Measurements from ENCODE around the gene TRMT13. TPM values are rescaled to one million over a fixed set of nuclear protein-coding genes. Genes with fewer than 3 reads are reported as not detected.

TRMT13 gene
- total RNA-seq, 1 experiment from 2014 or later: 23.3 TPM

DNA sequence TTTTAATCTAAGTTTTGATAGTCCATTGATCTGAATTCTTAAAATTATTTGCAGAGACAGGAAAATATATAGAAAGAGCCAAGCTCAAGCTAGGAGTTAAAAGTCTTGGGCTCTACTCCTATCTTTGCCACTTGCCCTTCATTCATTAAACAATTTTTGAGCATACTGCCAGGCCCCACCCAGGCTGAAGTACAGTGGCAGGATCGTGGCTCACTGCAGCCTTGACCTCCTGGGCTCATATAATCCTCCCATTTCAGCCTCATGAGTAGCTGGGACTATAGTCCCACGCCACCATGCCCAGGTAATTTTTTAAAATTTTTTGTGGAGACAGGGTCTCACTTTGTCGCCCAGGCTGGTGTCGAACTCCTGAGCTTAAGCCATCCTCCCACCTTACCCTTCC is 8.2 kb downstream of the TRMT13 start:
- no peak overlapping the region for H3K4me3 ChIP-seq (ENCODE audit: low read depth, low read length, poor library complexity, severe bottlenecking)
- no peaks in the 10 kb centered on the region for H3K4me1 ChIP-seq (ENCODE audit: insufficient read depth, low read length, poor library complexity, severe bottlenecking)
- ChIA-PET CTCF (no interaction called here), POLR2A (ENCODE audit: low non-redundant PET) (no interaction called here)
- no peak for TF ChIP-seq EZH2 (IDR thresholded peaks at IDR 0.05; ENCODE audit: borderline replicate concordance, low read depth, low read length, poor library complexity, severe bottlenecking)
- TF ChIP-seq, protein P1, sequence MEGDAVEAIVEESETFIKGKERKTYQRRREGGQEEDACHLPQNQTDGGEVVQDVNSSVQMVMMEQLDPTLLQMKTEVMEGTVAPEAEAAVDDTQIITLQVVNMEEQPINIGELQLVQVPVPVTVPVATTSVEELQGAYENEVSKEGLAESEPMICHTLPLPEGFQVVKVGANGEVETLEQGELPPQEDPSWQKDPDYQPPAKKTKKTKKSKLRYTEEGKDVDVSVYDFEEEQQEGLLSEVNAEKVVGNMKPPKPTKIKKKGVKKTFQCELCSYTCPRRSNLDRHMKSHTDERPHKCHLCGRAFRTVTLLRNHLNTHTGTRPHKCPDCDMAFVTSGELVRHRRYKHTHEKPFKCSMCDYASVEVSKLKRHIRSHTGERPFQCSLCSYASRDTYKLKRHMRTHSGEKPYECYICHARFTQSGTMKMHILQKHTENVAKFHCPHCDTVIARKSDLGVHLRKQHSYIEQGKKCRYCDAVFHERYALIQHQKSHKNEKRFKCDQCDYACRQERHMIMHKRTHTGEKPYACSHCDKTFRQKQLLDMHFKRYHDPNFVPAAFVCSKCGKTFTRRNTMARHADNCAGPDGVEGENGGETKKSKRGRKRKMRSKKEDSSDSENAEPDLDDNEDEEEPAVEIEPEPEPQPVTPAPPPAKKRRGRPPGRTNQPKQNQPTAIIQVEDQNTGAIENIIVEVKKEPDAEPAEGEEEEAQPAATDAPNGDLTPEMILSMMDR (conservative IDR thresholded peaks at IDR 0.05; ENCODE audit: low read depth, low read length): no peak
- DNase-seq (ENCODE audit: low spot score): no peak
- no peaks in the 10 kb centered on the region for H3K9me3 ChIP-seq (ENCODE audit: low read depth, low read length, poor library complexity, severe bottlenecking)
- no peak overlapping the region for H3K27ac ChIP-seq (ENCODE audit: low read depth, low read length, poor library complexity, severe bottlenecking)
- peaks cover 61% of the 10 kb centered on the region for H3K36me3 ChIP-seq (ENCODE audit: insufficient read depth, low read length, poor library complexity, severe bottlenecking)
- no peaks in the 10 kb centered on the region for H3K27me3 ChIP-seq (replicated peaks; ENCODE audit: insufficient read depth, low read depth, low read length, poor library complexity)
- intact Hi-C loops (cut with micrococcal nuclease; ENCODE audit: unreplicated experiment): no loop called here
- BruUV-seq (replicated peaks): no TSS peak

DNA sequence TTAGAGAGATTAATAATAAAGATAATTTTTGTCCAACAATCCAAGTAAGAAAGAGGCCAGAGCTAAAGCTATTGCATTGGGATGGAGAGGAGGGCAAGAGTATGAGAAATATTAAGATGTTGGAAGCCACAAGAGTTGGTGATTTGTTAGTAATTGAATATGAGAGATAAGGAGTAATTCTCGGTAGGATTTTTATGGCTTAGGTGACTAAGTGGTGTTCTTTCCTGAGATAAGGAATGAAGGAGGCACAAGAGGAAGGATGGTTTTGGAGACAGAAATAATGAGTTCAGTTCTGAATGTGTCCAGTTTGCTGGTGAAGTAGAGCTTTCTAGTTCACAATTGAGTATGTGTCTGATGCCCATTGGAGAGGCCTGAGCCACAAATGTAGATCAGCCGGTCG is 9.4 kb downstream of the TRMT13 start:
- Histone ChIP-seq H3K27ac (ENCODE audit: low read depth, low read length, poor library complexity, severe bottlenecking) (no peak overlapping the region), H3K4me3 (ENCODE audit: low read depth, low read length, poor library complexity, severe bottlenecking) (no peak overlapping the region), H3K36me3 (ENCODE audit: insufficient read depth, low read length, poor library complexity, severe bottlenecking) (peaks cover 62% of the 10 kb centered on the region), H3K27me3 (replicated peaks; ENCODE audit: insufficient read depth, low read depth, low read length, poor library complexity) (no peaks in the 10 kb centered on the region), H3K9me3 (ENCODE audit: low read depth, low read length, poor library complexity, severe bottlenecking) (no peaks in the 10 kb centered on the region), H3K4me1 (ENCODE audit: insufficient read depth, low read length, poor library complexity, severe bottlenecking) (no peaks in the 10 kb centered on the region)
- CTCF ChIA-PET: no interaction called here
- intact Hi-C loops (cut with micrococcal nuclease; ENCODE audit: unreplicated experiment): no loop called here
- no peak for DNase-seq (ENCODE audit: low spot score)
- POLR2A ChIA-PET (ENCODE audit: low non-redundant PET): no interaction called here
- no TSS peak for BruUV-seq (replicated peaks)
- TF ChIP-seq EZH2 (IDR thresholded peaks at IDR 0.05; ENCODE audit: borderline replicate concordance, low read depth, low read length, poor library complexity, severe bottlenecking): no peak
- TF ChIP-seq, protein P1 (conservative IDR thresholded peaks at IDR 0.05; ENCODE audit: low read depth, low read length): no peak

DNA sequence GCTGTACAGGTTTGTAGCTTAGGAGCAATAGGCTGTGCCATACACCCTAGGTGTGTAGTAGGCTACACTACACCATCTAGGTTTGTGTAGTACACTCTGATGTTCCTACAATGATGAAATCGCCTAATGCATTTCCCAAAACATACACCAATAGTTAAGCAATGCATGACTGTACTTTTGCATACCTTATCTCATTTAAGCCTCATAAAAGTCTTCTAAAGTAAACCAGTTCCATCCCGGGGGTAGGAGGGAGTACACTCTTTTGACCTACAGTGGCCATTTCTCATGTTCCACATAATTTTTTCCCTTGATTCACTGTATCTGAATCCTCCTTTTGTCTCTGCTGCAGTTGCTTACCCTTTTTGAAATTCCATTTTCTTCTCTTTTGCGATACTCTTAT is 12.2 kb downstream of the TRMT13 start:
- Histone ChIP-seq H3K36me3 (ENCODE audit: insufficient read depth, low read length, poor library complexity, severe bottlenecking) (peaks cover 68% of the 10 kb centered on the region), H3K27ac (ENCODE audit: low read depth, low read length, poor library complexity, severe bottlenecking) (no peak overlapping the region), H3K4me3 (ENCODE audit: low read depth, low read length, poor library complexity, severe bottlenecking) (no peak overlapping the region), H3K27me3 (replicated peaks; ENCODE audit: insufficient read depth, low read depth, low read length, poor library complexity) (no peaks in the 10 kb centered on the region), H3K4me1 (ENCODE audit: insufficient read depth, low read length, poor library complexity, severe bottlenecking) (no peaks in the 10 kb centered on the region), H3K9me3 (ENCODE audit: low read depth, low read length, poor library complexity, severe bottlenecking) (no peaks in the 10 kb centered on the region)
- POLR2A ChIA-PET (ENCODE audit: low non-redundant PET): no interaction called here
- TF ChIP-seq, protein P1 (conservative IDR thresholded peaks at IDR 0.05; ENCODE audit: low read depth, low read length): no peak
- no peak for TF ChIP-seq EZH2 (IDR thresholded peaks at IDR 0.05; ENCODE audit: borderline replicate concordance, low read depth, low read length, poor library complexity, severe bottlenecking)
- BruUV-seq (replicated peaks): no TSS peak
- intact Hi-C loops (cut with micrococcal nuclease; ENCODE audit: unreplicated experiment): no loop called here
- CTCF ChIA-PET: no interaction called here
- DNase-seq (ENCODE audit: low spot score): no peak
